GM19351 (cell line): ENCODE data around the gene MRPS14.
"Not testable (repeated sequence)": the region's sequence is repeated elsewhere in the genome, so short reads cannot be mapped to it uniquely, and the experiment has no call there.

Experiments used
- ATAC-seq: cut with Tn5 transposase; IDR thresholded peaks from one replicate; pipeline ENCODE4 v1.9.1; 2021; ENCODE audit warnings: mild to moderate bottlenecking, moderate library complexity; ENCODE audit not compliant: unreplicated experiment

The MRPS14 gene

DNA sequence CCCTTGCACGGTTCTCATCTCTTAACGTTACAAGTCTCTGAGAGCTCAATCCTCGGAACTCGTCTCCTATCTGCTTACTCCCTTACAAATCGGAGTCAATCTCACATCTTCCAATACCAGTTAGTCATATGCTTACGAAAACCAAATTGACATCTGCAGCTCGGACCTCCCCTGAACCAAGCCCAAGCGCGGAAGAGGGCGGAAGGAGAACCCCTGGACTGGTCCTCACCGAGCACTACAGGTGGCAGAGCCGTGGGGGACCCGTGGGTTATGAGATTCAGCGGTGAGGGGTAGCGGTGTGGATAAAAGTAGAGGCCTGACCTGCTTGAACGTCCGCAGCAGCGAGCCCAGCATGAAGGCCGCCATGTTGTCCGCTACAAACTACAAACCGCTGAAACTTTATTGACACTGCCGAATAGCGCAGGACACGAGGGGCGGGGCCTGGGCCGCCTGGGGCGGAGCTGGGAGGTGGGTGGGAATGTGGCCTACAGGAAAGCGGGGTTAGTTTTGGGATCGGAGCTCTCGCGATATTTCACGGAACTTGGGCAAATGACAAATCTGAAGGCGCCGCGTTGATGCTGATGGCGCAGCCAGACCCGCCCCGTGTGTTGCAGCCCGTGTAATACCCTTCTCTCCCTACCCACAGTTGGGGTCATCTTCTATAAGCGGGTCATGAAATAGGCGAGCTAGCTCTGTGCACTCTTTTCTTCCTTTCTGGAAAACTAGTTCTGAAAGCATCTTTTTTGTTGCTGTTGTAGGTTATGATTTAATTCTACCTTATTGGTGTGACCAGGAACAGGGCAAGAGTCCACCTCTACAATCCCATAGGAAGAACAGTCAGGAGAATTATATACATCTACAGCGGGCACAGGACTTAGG lies at the start of gene MRPS14:
TSS of gene MRPS14 (minus strand) at position 383 of the 879 bp plus-strand sequence. CDS start at position 366, 17 bp downstream.
- peak; percentile 85 for ATAC-seq

- ATAC-seq, result peak; percentile 74
Observed at GRCh38 chr1:175072099-175072951, 49.1 kb upstream of the MRPS14 start.

GRCh38 chr1:175071276-175071943 lies 48.2 kb upstream of the MRPS14 start:
- ATAC-seq, result no peak

GRCh38 chr1:175070818-175071217 lies 47.6 kb upstream of the MRPS14 start:
- ATAC-seq, result no peak

GRCh38 chr1:175067362-175068106 lies 44.3 kb upstream of the MRPS14 start, which contains the start of gene TNN:
TNN (plus strand) TSS chr1:175067833; CDS start chr1:175077419, 9,586 bp downstream.
- no peak for ATAC-seq

DNA sequence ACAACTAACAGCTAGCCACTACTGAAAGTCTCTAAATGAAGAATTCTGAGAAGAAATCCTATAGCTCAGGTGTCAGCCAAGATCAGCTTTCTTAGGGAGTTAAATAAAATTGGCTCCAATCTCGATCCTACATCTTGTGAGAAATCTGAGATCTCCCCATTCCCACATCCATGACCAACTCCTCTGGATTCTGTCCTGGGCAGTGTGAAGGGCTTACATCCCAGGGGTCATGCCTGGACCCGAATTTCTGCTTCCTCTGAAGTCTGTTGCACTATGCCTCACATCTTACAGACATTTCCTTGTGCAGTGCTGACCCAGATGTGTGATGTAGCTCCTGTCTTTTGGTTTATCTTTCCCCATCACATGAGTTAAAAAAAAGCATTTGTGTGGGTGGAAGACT lies 39.6 kb upstream of the MRPS14 start:
- no peak for ATAC-seq

- ATAC-seq, result no peak
Observed at GRCh38 chr1:175062339-175062738, 39.1 kb upstream of the MRPS14 start.

DNA sequence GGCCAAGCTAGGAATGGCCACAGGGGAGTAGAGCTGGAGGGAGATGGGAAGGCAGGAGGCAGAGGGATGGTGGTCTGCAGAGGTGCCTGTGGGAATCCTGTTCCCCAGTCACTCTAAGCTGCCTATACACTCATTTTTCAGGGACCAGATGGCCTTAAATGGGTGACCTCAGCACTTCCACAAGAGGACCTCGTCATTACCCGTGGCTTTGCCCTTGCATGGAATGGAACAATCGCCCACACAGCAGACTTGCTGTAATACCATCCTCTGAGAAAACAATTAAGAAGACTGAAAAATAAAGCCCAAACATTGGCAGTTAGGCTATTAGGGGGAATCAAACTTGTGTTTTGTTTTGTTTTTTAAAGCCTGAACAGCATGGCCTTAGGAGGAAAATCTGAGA lies 31.5 kb upstream of the MRPS14 start:
- no peak for ATAC-seq

- ATAC-seq, result no peak
Observed at GRCh38 chr1:175050992-175051391, 27.8 kb upstream of the MRPS14 start.

DNA sequence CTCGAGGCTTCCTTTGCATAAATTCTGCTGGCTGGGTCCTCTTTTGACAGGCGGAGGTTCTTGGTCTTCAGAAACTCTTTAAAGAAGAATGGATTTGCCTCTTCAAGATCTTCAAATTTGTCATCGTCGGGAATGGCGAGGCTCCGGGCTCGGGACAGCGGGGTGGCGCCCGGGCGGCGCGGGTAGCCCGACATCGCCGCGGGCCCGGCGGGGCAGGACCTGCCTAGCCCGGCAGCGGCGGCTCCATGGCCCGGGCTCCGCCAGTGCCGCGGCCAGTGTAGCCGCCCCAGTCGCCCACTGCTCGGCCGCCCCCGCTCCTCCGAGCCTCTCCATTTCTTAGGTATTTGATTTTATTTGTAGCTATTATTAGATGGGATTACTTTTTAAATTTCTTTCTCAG lies 22.3 kb upstream of the MRPS14 start:
- ATAC-seq, result no peak

DNA sequence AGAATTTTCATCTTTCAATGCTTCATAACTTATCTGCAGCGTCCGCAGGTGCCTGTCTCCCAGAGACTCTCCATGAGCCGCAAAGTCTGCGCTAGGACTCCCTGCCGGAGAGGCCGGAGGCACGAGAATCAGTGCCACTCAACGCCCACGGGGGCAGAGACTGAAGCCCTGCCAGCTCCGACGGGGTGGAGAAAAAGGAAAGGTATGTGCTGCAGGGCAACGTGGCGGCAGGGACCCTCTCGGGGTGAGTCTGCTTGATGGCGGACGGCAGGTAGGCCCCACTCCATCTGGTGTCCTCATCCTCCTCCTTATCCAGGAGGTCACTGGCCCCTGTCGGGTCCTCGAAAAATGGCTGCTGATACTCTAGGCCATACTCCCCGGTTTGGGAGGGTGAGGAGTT lies 21.9 kb upstream of the MRPS14 start:
- ATAC-seq, result no peak

- ATAC-seq, result not testable (repeated sequence)
Observed at GRCh38 chr1:175044591-175044990, 21.4 kb upstream of the MRPS14 start.

- ATAC-seq, result no peak
Observed at GRCh38 chr1:175043824-175044223, 20.6 kb upstream of the MRPS14 start.

DNA sequence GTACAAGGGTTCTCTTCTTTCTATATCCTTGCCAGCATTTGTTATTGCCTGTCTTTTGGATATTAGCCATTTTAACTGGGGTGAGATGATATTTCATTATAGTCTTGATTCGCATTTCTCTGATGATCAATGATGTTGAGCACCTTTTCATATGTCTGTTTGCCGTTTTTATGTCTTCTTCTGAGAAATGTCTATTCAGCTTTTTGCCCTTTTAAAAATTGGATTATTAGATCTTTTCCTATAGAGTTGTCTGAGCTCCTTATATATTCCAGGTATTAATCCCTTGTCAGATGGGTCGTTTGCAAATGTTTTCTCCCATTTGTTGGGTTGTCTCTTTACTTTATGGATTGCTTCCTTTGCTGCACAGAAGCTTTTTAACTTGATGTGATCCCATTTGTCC lies 19.4 kb upstream of the MRPS14 start:
- ATAC-seq, result no peak

- no peak for ATAC-seq
Observed at GRCh38 chr1:175040324-175040879, 17.2 kb upstream of the MRPS14 start.

DNA sequence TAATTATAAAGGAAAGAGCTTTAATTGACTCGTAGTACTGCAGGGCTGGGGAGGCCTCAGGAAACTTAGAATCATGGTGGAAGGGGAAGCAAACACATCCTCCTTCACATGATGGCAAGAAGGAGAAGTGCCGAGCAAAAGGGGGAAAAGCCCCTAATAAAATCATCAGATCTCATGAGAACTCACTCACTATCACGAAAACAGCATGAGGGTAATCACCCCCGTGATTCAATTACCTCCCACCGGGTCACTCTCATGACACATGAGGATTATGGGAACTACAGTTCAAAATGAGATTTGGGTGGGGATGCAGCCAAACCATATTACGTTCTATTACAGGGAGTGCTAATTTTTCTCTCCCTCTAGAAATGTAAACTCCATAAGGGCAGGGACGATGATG lies 14.2 kb upstream of the MRPS14 start:
- ATAC-seq, result no peak

DNA sequence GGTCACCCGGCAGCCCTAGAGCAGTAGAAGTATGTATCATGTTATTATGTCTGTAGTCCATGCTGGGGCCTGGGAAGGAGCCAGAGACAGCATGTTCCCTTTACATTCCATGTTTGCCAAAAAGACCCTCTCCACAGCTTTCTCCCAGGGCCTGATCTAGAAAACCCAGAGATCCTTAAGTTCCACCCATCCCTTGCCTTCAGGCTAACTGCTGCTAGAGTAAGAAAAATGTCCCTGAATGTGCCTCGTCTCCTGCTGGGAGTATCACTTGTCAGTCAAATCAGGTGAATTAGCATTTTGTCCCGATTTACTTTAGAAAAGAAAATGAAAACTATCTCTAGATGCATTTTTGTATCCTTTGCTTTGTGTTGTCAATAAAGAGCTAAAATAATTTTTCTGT lies 13.3 kb upstream of the MRPS14 start:
- no peak for ATAC-seq

DNA sequence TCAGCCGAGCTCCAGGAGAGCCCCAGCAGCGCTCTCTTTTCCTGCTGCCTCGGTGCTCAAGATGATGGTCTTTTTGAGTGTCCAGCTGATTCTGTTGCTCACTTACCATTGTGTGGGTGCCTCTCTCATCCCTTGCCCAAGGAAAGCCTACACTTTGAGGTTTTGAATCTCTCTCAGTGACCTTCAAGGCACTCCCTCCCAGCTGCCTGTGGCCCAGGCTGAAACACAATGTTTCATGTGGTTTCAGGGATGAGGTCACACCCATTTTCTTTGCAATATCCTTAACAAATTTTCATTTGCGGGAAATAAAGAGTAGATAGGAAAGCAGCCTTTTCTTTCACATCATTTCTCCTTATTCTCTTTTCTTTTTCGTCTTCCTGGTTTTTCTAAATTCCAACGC lies 12.6 kb upstream of the MRPS14 start:
- ATAC-seq, result no peak

DNA sequence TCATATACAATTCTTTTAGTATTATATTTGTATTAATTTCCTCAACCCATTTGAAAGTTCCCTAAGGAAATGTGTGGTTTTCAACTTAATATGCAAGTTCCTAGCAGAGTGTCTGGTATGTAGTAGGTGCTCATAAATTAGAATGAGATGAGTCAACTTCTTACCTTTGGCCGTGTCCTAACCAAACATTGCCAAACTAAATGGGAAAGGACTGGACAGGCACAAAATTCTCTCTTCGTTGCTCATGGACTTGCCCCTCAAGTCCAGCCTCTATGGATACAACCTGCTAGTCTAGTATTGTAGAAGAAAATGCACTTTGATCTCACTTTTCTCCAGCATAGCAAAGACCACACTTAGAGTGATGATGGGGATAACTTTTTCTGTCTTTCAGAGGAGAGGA lies 11.6 kb upstream of the MRPS14 start:
- ATAC-seq, result no peak

DNA sequence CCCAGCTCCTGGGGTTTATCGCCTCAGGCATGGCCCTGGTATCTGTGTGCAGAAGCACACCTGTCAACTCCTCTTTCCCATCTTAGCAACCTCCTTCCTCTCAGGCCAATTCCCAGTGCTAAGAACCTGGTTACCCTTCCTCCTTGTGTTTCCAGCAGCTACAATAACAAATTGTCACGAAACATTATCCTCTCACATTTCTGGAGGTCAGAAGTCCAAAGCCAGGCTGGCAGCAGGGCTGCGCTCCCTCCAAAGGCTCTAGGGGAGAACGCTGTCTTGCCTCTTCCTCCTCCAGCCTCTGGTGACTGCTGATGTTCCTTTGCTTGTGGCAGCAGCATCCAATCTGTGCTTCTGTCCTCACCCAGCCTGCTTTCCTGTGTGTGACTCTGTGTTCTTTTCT lies 10.7 kb upstream of the MRPS14 start:
- no peak for ATAC-seq
